HepG2 (cell line): ENCODE results near the gene TUBB2B. TPM values are rescaled to one million over a fixed set of nuclear protein-coding genes. Genes with fewer than 3 reads are reported as not detected.

Experiments
- CEBPG ChIP-seq: IDR thresholded peaks from 2 replicates; pipeline ENCODE4 v1.6.1; 2016
- DDIT3 ChIP-seq: sonication (generic); formaldehyde crosslinking; IDR thresholded peaks from 2 replicates; pipeline ENCODE4 v1.4.0; 2020; ENCODE audit warnings: mild to moderate bottlenecking, missing genetic modification reagents
- DMAP1 ChIP-seq: IDR thresholded peaks from 2 replicates; pipeline ENCODE4 v1.6.1; 2016
- FUBP1 ChIP-seq: sonication (generic); formaldehyde crosslinking; IDR thresholded peaks from 2 replicates; pipeline ENCODE4 v1.5.1; 2020; ENCODE audit warnings: missing genetic modification reagents, mild to moderate bottlenecking, borderline replicate concordance
- HIVEP1 ChIP-seq: sonication (generic); formaldehyde crosslinking; IDR thresholded peaks from 2 replicates; pipeline ENCODE4 v1.4.0; 2020; ENCODE audit warnings: mild to moderate bottlenecking, missing genetic modification reagents
- HNRNPL ChIP-seq: fragments of 200-400 bp; formaldehyde crosslinking; IDR thresholded peaks from 2 replicates; pipeline ENCODE4 v1.6.1; 2017; ENCODE audit warnings: mild to moderate bottlenecking, low read depth, low read length
- IKZF1 ChIP-seq: fragments of 450-650 bp; IDR thresholded peaks from 2 replicates; pipeline ENCODE4 v1.7.1; 2016
- IKZF5 ChIP-seq: IDR thresholded peaks from 2 replicates; pipeline ENCODE4 v1.6.1; 2018; ENCODE audit warnings: missing genetic modification reagents, mild to moderate bottlenecking, missing compliant biosample characterization
- KMT2A ChIP-seq: sonication (generic); formaldehyde crosslinking; IDR thresholded peaks from 2 replicates; pipeline ENCODE4 v1.4.0; 2020; ENCODE audit warnings: missing genetic modification reagents
- MIXL1 ChIP-seq: IDR thresholded peaks from 2 replicates; pipeline ENCODE4 v1.6.1; 2016
- NFRKB ChIP-seq: fragments of 450-650 bp; IDR thresholded peaks from 2 replicates; pipeline ENCODE4 v1.6.1; 2017
- PHF5A ChIP-seq: IDR thresholded peaks from one replicate; pipeline ENCODE4 v1.6.1; 2018; ENCODE audit warnings: low read depth, missing genetic modification reagents; ENCODE audit not compliant: unreplicated experiment
- POGZ ChIP-seq: sonication (generic); formaldehyde crosslinking; IDR thresholded peaks from 2 replicates; pipeline ENCODE4 v1.4.0; 2020; ENCODE audit warnings: mild to moderate bottlenecking, missing genetic modification reagents
- RFXANK ChIP-seq: IDR thresholded peaks from 2 replicates; pipeline ENCODE4 v1.6.1; 2016
- RNF219 ChIP-seq: sonication (generic); formaldehyde crosslinking; IDR thresholded peaks from 2 replicates; pipeline ENCODE4 v1.5.0; 2020; ENCODE audit warnings: mild to moderate bottlenecking, missing genetic modification reagents
- SMARCC2 ChIP-seq: fragments of 450-650 bp; IDR thresholded peaks from 2 replicates; pipeline ENCODE4 v1.6.1; 2017; ENCODE audit warnings: antibody characterized with exemption, mild to moderate bottlenecking
- STAG1 ChIP-seq: sonication (generic); formaldehyde crosslinking; IDR thresholded peaks from 2 replicates; pipeline ENCODE4 v1.4.0; 2020; ENCODE audit warnings: missing genetic modification reagents
- ZBTB38 ChIP-seq: sonication (generic); formaldehyde crosslinking; IDR thresholded peaks from 2 replicates; pipeline ENCODE4 v1.5.1; 2020; ENCODE audit warnings: mild to moderate bottlenecking, missing genetic modification reagents
- ZNF574 ChIP-seq: sonication (generic); formaldehyde crosslinking; IDR thresholded peaks from 2 replicates; pipeline ENCODE4 v1.4.0; 2020; ENCODE audit warnings: missing genetic modification reagents
- ZNF850 ChIP-seq: sonication (generic); formaldehyde crosslinking; conservative IDR thresholded peaks from 2 replicates; pipeline ENCODE4 v1.9.0; 2021; ENCODE audit warnings: mild to moderate bottlenecking, missing genetic modification reagents
- polyA plus RNA-seq, 8 experiments: library from polyadenylated mRNA; depleted of rRNA in 3 of 8; stranded (reverse) in 7 of 8; unstranded in 1 of 8; fragments of >200 nt; fragmentation: Illumina TruSeq in 4 of 8; extraction: Trizol in 4 of 8; gene quantifications; 2 replicates each; pipeline versions ENCODE4 v1.2.1 to v1.2.3, GENCODE V29; 2011 to 2016; ENCODE audit warnings: low read depth in 4 of 8, missing spikeins in 1 of 8, mixed read lengths in 1 of 8; ENCODE audit not compliant: insufficient read depth in 1 of 8
- total RNA-seq, 5 experiments: library from RNA; depleted of rRNA; stranded (reverse); fragments of >200 nt; fragmentation: Illumina TruSeq; extraction: Trizol; gene quantifications; 2 replicates each; pipeline ENCODE4 v1.2.3, GENCODE V29; 2016; ENCODE audit warnings: low read depth in 1 of 5

The TUBB2B gene
- total and polyA plus RNA-seq, 2 of the 13 experiments (the other 11 are each of a cell fraction or from before 2014, with no cell fraction given) = 10.3 to 23.6 TPM

GRCh38 chr6:3272911-3273547 lies 45.6 kb upstream of the TUBB2B start (continued):
- no peak for TF ChIP-seq IKZF5 (CRISPR knock-in tag)
- 0 out of 2 replicates have a peak, but pooled peaks have one; percentile 19 for TF ChIP-seq HNRNPL
- no peak for TF ChIP-seq NFRKB
- TF ChIP-seq ZNF850 (CRISPR knock-in tag) = no peak
- TF ChIP-seq STAG1 (CRISPR knock-in tag) = no peak
- no peak for TF ChIP-seq RFXANK (CRISPR knock-in tag)
- no peak for TF ChIP-seq PHF5A (CRISPR knock-in tag)
- no peak for TF ChIP-seq CEBPG
- no peak for TF ChIP-seq HIVEP1 (CRISPR knock-in tag)
- TF ChIP-seq ZNF574 (CRISPR knock-in tag) = no peak
- no peak for TF ChIP-seq DMAP1 (CRISPR knock-in tag)
- no peak for TF ChIP-seq IKZF1
- TF ChIP-seq SMARCC2 = no peak
- TF ChIP-seq MIXL1 = no peak
- TF ChIP-seq RNF219 (CRISPR knock-in tag) = no peak
- peak; percentile 59; the same call in 1 of the 2 replicates for TF ChIP-seq ZBTB38 (CRISPR knock-in tag)
- no peak for TF ChIP-seq FUBP1 (CRISPR knock-in tag)
- no peak for TF ChIP-seq POGZ (CRISPR knock-in tag)
- TF ChIP-seq KMT2A (CRISPR knock-in tag) = no peak
- TF ChIP-seq DDIT3 = no peak
